ENCODE data around the gene CRYBG1.

DNA sequence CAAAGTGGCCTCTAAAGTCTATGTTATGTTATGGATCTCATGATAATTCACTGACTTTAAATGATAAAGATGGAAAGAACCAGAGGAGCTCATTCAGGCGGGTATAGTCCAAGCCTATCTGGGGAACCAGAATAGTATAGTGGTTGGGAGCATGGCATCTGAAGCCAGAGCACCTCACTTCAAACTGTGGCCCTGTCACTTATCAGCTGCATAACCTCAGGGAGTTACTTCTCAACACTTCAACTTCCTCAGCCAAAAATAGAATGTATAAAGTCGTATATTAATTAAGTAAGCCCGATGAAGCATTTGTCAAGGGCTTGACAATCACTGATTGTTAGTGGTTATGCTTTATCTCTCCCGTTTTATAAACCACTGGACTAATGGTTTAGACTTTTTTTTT lies 156.1 kb downstream of the CRYBG1 start:
- TF ChIP-seq, protein P1, sequence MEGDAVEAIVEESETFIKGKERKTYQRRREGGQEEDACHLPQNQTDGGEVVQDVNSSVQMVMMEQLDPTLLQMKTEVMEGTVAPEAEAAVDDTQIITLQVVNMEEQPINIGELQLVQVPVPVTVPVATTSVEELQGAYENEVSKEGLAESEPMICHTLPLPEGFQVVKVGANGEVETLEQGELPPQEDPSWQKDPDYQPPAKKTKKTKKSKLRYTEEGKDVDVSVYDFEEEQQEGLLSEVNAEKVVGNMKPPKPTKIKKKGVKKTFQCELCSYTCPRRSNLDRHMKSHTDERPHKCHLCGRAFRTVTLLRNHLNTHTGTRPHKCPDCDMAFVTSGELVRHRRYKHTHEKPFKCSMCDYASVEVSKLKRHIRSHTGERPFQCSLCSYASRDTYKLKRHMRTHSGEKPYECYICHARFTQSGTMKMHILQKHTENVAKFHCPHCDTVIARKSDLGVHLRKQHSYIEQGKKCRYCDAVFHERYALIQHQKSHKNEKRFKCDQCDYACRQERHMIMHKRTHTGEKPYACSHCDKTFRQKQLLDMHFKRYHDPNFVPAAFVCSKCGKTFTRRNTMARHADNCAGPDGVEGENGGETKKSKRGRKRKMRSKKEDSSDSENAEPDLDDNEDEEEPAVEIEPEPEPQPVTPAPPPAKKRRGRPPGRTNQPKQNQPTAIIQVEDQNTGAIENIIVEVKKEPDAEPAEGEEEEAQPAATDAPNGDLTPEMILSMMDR (IDR thresholded peaks at IDR 0.05; ENCODE audit: poor library complexity), result no peak
- TF ChIP-seq EZH2 (IDR thresholded peaks at IDR 0.05; ENCODE audit: borderline replicate concordance), result no peak
